Measurements from ENCODE around the gene PRRT1B. TPM values are rescaled to one million over a fixed set of nuclear protein-coding genes. Genes with fewer than 3 reads are reported as not detected.

The PRRT1B gene
- total RNA-seq, 4 donors from 2014 or later = 1.6 to 12.3 (median 5.7) TPM; not detected in 1

- no peak overlapping the region for H3K4me3 ChIP-seq
- intact Hi-C loops (cut with DNase I; ENCODE audit: low total_unique reads) (no loop called here), in situ Hi-C loops (cut with MboI; ENCODE audit: low pct_ligation_motif_present in 1 of 4, low pct_unique_long_range_greater_than_20kb in 1 of 4, low sequenced_read_pairs in 3 of 4) (no loop called here)
- H3K27ac ChIP-seq = no peak overlapping the region
- peaks cover 0 to 9% (median 0%) of the 10 kb centered on the region in 4 donors for H3K4me1 ChIP-seq
- TF ChIP-seq CTCF (IDR thresholded peaks at IDR 0.05) (no peak), POLR2AphosphoS5 (IDR thresholded peaks at IDR 0.05) (no peak), EP300 (IDR thresholded peaks at IDR 0.05; ENCODE audit: low read depth) (no peak), POLR2A (IDR thresholded peaks at IDR 0.05) (no peak)
- H3K36me3 ChIP-seq = peaks cover 0 to 57% (median 18%) of the 10 kb centered on the region in 4 donors
- no peaks in the 10 kb centered on the region for H3K27me3 ChIP-seq
- H3K9me3 ChIP-seq = no peaks in the 10 kb centered on the region
- no peak for DNase-seq
- 98 to 100% methylated on average over 3 to 9 of the region's 9 CpGs for WGBS, 2 donors (ENCODE audit: low coverage in 1 of 2)
Measured at GRCh38 chr9:131580358-131580757, 35.0 kb downstream of the PRRT1B start.

- Histone ChIP-seq H3K27ac (no peak overlapping the region), H3K27me3 (no peaks in the 10 kb centered on the region), H3K4me1 (peaks cover 0 to 9% (median 0%) of the 10 kb centered on the region in 4 donors), H3K9me3 (no peaks in the 10 kb centered on the region), H3K36me3 (peaks cover 0 to 57% (median 18%) of the 10 kb centered on the region in 4 donors), H3K4me3 (no peak overlapping the region)
- intact Hi-C loops (cut with DNase I; ENCODE audit: low total_unique reads) = no loop called here
- DNase-seq = no peak
- 93 to 94% methylated on average over 3 to 10 of the region's 10 CpGs for WGBS, 2 donors (ENCODE audit: low coverage in 1 of 2)
- in situ Hi-C loops (cut with MboI; ENCODE audit: low pct_ligation_motif_present in 1 of 4, low pct_unique_long_range_greater_than_20kb in 1 of 4, low sequenced_read_pairs in 3 of 4) = no loop called here
- TF ChIP-seq EP300 (IDR thresholded peaks at IDR 0.05; ENCODE audit: low read depth) = no peak
- TF ChIP-seq POLR2AphosphoS5 (IDR thresholded peaks at IDR 0.05) = no peak
- no peak for TF ChIP-seq POLR2A (IDR thresholded peaks at IDR 0.05)
- no peak for TF ChIP-seq CTCF (IDR thresholded peaks at IDR 0.05)
Measured at GRCh38 chr9:131582056-131582455, 36.7 kb downstream of the PRRT1B start.

- Histone ChIP-seq H3K27ac (no peak overlapping the region), H3K4me1 (peaks cover 0 to 9% (median 0%) of the 10 kb centered on the region in 4 donors), H3K4me3 (no peak overlapping the region), H3K36me3 (peaks cover 0 to 54% (median 20%) of the 10 kb centered on the region in 4 donors), H3K27me3 (no peaks in the 10 kb centered on the region), H3K9me3 (no peaks in the 10 kb centered on the region)
- TF ChIP-seq CTCF (IDR thresholded peaks at IDR 0.05) (no peak), EP300 (IDR thresholded peaks at IDR 0.05; ENCODE audit: low read depth) (no peak), POLR2A (IDR thresholded peaks at IDR 0.05) (no peak)
- 93 to 96% methylated on average over 5 to 27 of the region's 27 CpGs for WGBS, 2 donors (ENCODE audit: low coverage in 1 of 2)
- intact Hi-C loops (cut with DNase I; ENCODE audit: low total_unique reads) = no loop called here
- in situ Hi-C loops (cut with MboI; ENCODE audit: low pct_ligation_motif_present in 1 of 4, low pct_unique_long_range_greater_than_20kb in 1 of 4, low sequenced_read_pairs in 3 of 4) = no loop called here
- no peak for DNase-seq
Measured at GRCh38 chr9:131582466-131583336, 37.4 kb downstream of the PRRT1B start.

GRCh38 chr9:131583337-131583645, 38.0 kb downstream of the PRRT1B start:
- H3K4me1 ChIP-seq = peaks cover 0 to 9% (median 0%) of the 10 kb centered on the region in 4 donors
- intact Hi-C loops (cut with DNase I; ENCODE audit: low total_unique reads) = no loop called here
- no peak overlapping the region for H3K27ac ChIP-seq
- no peaks in the 10 kb centered on the region for H3K9me3 ChIP-seq
- TF ChIP-seq CTCF (IDR thresholded peaks at IDR 0.05) (no peak), EP300 (IDR thresholded peaks at IDR 0.05; ENCODE audit: low read depth) (no peak), POLR2A (IDR thresholded peaks at IDR 0.05) (no peak), POLR2AphosphoS5 (IDR thresholded peaks at IDR 0.05) (no peak)
- peaks cover 0 to 54% (median 23%) of the 10 kb centered on the region in 4 donors for H3K36me3 ChIP-seq
- 65% methylated on average over 5 of the region's 5 CpGs; no CpG with 5 or more reads in 1 of the 2 donors for WGBS, 2 donors (ENCODE audit: low coverage in 1 of 2)
- in situ Hi-C loops (cut with MboI; ENCODE audit: low pct_ligation_motif_present in 1 of 4, low pct_unique_long_range_greater_than_20kb in 1 of 4, low sequenced_read_pairs in 3 of 4) = no loop called here
- no peak overlapping the region for H3K4me3 ChIP-seq
- no peaks in the 10 kb centered on the region for H3K27me3 ChIP-seq
- no peak for DNase-seq

All from transverse colon (tissue), 4 donors.